HepG2 (cell line): ENCODE data around the gene NACC2. TPM values are rescaled to one million over a fixed set of nuclear protein-coding genes. Genes with fewer than 3 reads are reported as not detected.

Experiments used
- ATAC-seq: fragments of 200-7000 bp; cut with Tn5 transposase; 3 replicates; pipeline ENCODE4 v1.9.1; 2020; ENCODE audit warnings: mild to moderate bottlenecking, moderate library complexity
- BruUV-seq: library from RNA; stranded (reverse); fragments of 400-500 nt; replicated peaks from 2 replicates; lab custom pipeline; 2021; lab: Mats Ljungman, UMichigan
- CTCF ChIA-PET: fragments of 300-600 bp; formaldehyde crosslinking; extraction: SDS; loops from one replicate; lab custom pipeline; 2021; ENCODE audit warnings: low total read pairs, inconsistent platforms, low intra/inter-chr PET ratio; lab: Yijun Ruan, JAX
- POLR2A ChIA-PET: fragments of 350-600 bp; sonication (Branson Sonifier 250); formaldehyde crosslinking; loops from one replicate; lab custom pipeline; 2020; ENCODE audit warnings: antibody characterized with exemption, inconsistent platforms; lab: Yijun Ruan, JAX
- DNase-seq: peaks from one replicate; pipeline ENCODE4 v3.0.0-alpha.2; 2015; ENCODE audit warnings: low spot score
- FAIRE-seq: peaks from 3 replicates; lab custom pipeline; 2011; peaks lifted over from hg19 to GRCh38; lab: Jason Lieb, UNC
- H2AFZ ChIP-seq: one replicate; pipeline ENCODE4 v1.6.1; 2011; ENCODE audit warnings: low read length, inconsistent platforms
- H3K27ac ChIP-seq: fragments of 300-600 bp; 3 replicates; pipeline ENCODE4 v1.8.0; 2011; ENCODE audit warnings: mixed run types, mild to moderate bottlenecking, mixed read lengths, low read length, inconsistent platforms; ENCODE audit not compliant: insufficient read depth; ENCODE audit errors: extremely low read length
- H3K27me3 ChIP-seq, 2 experiments: fragments of 200-600 bp in 1 of 2; 2 replicates in 1 of 2; 3 replicates in 1 of 2; pipeline versions ENCODE4 v1.6.0 to v1.8.0; 2011; ENCODE audit warnings: low read length in 2 of 2, mild to moderate bottlenecking in 2 of 2, moderate library complexity in 2 of 2, inconsistent platforms in 1 of 2; ENCODE audit not compliant: insufficient read depth in 2 of 2, control insufficient read depth in 1 of 2
- H3K36me3 ChIP-seq, 2 experiments: fragments of 200-600 bp in 1 of 2; replicated peaks in 1 of 2; 2 replicates in 1 of 2; 3 replicates in 1 of 2; pipeline versions ENCODE4 v1.5.1 to v1.8.0; 2011; ENCODE audit warnings: low read length in 2 of 2, inconsistent platforms in 1 of 2; ENCODE audit not compliant: insufficient read depth in 2 of 2, control insufficient read depth in 1 of 2
- H3K4me1 ChIP-seq: 2 replicates; pipeline ENCODE4 v1.5.1; 2012; ENCODE audit warnings: low read length, inconsistent platforms; ENCODE audit not compliant: insufficient read depth
- H3K4me2 ChIP-seq: 2 replicates; pipeline ENCODE4 v1.6.0; 2011; ENCODE audit warnings: low read depth, low read length, inconsistent platforms
- H3K4me3 ChIP-seq, 3 experiments: fragments of 200-600 bp in 1 of 3; sonication (generic), shearing (Covaris generic) in 1 of 3; replicated peaks in 1 of 3; 2 replicates each; pipeline ENCODE4 v1.5.1; 2011 to 2016; ENCODE audit warnings: low read length in 3 of 3, inconsistent platforms in 2 of 3, low read depth in 2 of 3, mild to moderate bottlenecking in 2 of 3, control low read depth in 1 of 3, mixed read lengths in 1 of 3; ENCODE audit not compliant: insufficient read depth in 1 of 3
- H3K79me2 ChIP-seq: one replicate; pipeline ENCODE4 v1.6.1; 2011; ENCODE audit warnings: low read length, inconsistent platforms; ENCODE audit not compliant: insufficient read depth
- H3K9ac ChIP-seq: 2 replicates; pipeline ENCODE4 v1.6.0; 2011; ENCODE audit warnings: mild to moderate bottlenecking, low read depth, low read length, inconsistent platforms; ENCODE audit not compliant: insufficient read depth
- H3K9me3 ChIP-seq: 2 replicates; pipeline ENCODE4 v1.5.1; 2012; ENCODE audit warnings: mild to moderate bottlenecking, low read length
- H4K20me1 ChIP-seq: 2 replicates; pipeline ENCODE4 v1.6.0; 2011; ENCODE audit warnings: inconsistent platforms, mild to moderate bottlenecking, low read length, moderate library complexity; ENCODE audit not compliant: insufficient read depth
- ERF ChIP-seq: IDR thresholded peaks from 2 replicates; pipeline ENCODE4 v1.6.1; 2018; ENCODE audit warnings: missing biosample characterization, missing genetic modification reagents
- HNRNPL ChIP-seq: fragments of 200-400 bp; formaldehyde crosslinking; IDR thresholded peaks from 2 replicates; pipeline ENCODE4 v1.6.1; 2017; ENCODE audit warnings: mild to moderate bottlenecking, low read depth, low read length
- IRF2 ChIP-seq: IDR thresholded peaks from 2 replicates; pipeline ENCODE4 v1.6.1; 2018; ENCODE audit warnings: missing genetic modification reagents, missing compliant biosample characterization
- KAT8 ChIP-seq: IDR thresholded peaks from 2 replicates; pipeline ENCODE4 v1.6.1; 2016; ENCODE audit warnings: missing genetic modification reagents, missing compliant biosample characterization
- KDM3A ChIP-seq: IDR thresholded peaks from 2 replicates; pipeline ENCODE4 v1.6.1; 2018; ENCODE audit warnings: low read depth, missing compliant biosample characterization
- NRL ChIP-seq: sonication (generic); formaldehyde crosslinking; IDR thresholded peaks from 2 replicates; pipeline ENCODE4 v1.5.0; 2020; ENCODE audit warnings: missing genetic modification reagents, mild to moderate bottlenecking, moderate library complexity, borderline replicate concordance
- ONECUT2 ChIP-seq: sonication (generic); formaldehyde crosslinking; IDR thresholded peaks from 2 replicates; pipeline ENCODE4 v1.4.0; 2020; ENCODE audit warnings: missing genetic modification reagents
- POLR2AphosphoS5 ChIP-seq: IDR thresholded peaks from 2 replicates; pipeline ENCODE4 v1.6.1; 2012; ENCODE audit warnings: low read depth, low read length
- SCMH1 ChIP-seq: sonication (generic); formaldehyde crosslinking; IDR thresholded peaks from 2 replicates; pipeline ENCODE4 v1.9.0; 2021; ENCODE audit warnings: missing genetic modification reagents, mild to moderate bottlenecking, borderline replicate concordance
- SETDB1 ChIP-seq: sonication (generic); formaldehyde crosslinking; IDR thresholded peaks from 2 replicates; pipeline ENCODE4 v1.5.1; 2020; ENCODE audit warnings: missing genetic modification reagents, mild to moderate bottlenecking, borderline replicate concordance
- SRY ChIP-seq: sonication (generic); formaldehyde crosslinking; IDR thresholded peaks from 2 replicates; pipeline ENCODE4 v1.8.0; 2022; ENCODE audit warnings: mild to moderate bottlenecking, missing genetic modification reagents
- ZMYM4 ChIP-seq: sonication (generic); formaldehyde crosslinking; IDR thresholded peaks from 2 replicates; pipeline ENCODE4 v1.8.1; 2023; ENCODE audit warnings: mild to moderate bottlenecking, missing genetic modification reagents
- ZNF230 ChIP-seq: sonication (generic); formaldehyde crosslinking; IDR thresholded peaks from 2 replicates; pipeline ENCODE4 v1.4.0; 2020; ENCODE audit warnings: mild to moderate bottlenecking, missing genetic modification reagents
- ZNF431 ChIP-seq: sonication (generic); formaldehyde crosslinking; IDR thresholded peaks from 2 replicates; pipeline ENCODE4 v1.9.0; 2022; ENCODE audit warnings: missing genetic modification reagents, low read depth, mild to moderate bottlenecking, borderline replicate concordance
- ZNF567 ChIP-seq: sonication (generic); formaldehyde crosslinking; IDR thresholded peaks from 2 replicates; pipeline ENCODE4 v1.8.1; 2023; ENCODE audit warnings: mild to moderate bottlenecking, missing genetic modification reagents, borderline replicate concordance
- ZNF644 ChIP-seq: IDR thresholded peaks from 2 replicates; pipeline ENCODE4 v1.6.1; 2016; ENCODE audit warnings: low read depth
- ZNF672 ChIP-seq: sonication (generic); formaldehyde crosslinking; IDR thresholded peaks from 2 replicates; pipeline ENCODE4 v1.8.1; 2022; ENCODE audit warnings: missing genetic modification reagents
- ZNF746 ChIP-seq: sonication (generic); formaldehyde crosslinking; IDR thresholded peaks from 2 replicates; pipeline ENCODE4 v1.8.0; 2022; ENCODE audit warnings: mild to moderate bottlenecking, missing genetic modification reagents
- WGBS: methylation state at CpG from one replicate; pipeline ENCODE4 v1.1.6; 2017; ENCODE audit warnings: low lambda C conversion rate; 5-methylcytosine and 5-hydroxymethylcytosine counted together
- in situ Hi-C: cut with HindIII; loops from 2 replicates; pipeline ENCODE4 v1.10.0; 2017; ENCODE audit warnings: low pct_unique_long_range_greater_than_20kb; ENCODE audit not compliant: extremely low pct_ligation_motif_present
- intact Hi-C: fragments of 100-400 bp; cut with micrococcal nuclease; formaldehyde crosslinking; loops from one replicate; pipeline ENCODE4 v1.10.0; 2022; ENCODE audit not compliant: unreplicated experiment
- polyA plus RNA-seq, 8 experiments: library from polyadenylated mRNA; depleted of rRNA in 3 of 8; stranded (reverse) in 7 of 8; unstranded in 1 of 8; fragments of >200 nt; fragmentation: Illumina TruSeq in 4 of 8; extraction: Trizol in 4 of 8; gene quantifications; 2 replicates each; pipeline versions ENCODE4 v1.2.1 to v1.2.3, GENCODE V29; 2011 to 2016; ENCODE audit warnings: low read depth in 4 of 8, missing spikeins in 1 of 8, mixed read lengths in 1 of 8; ENCODE audit not compliant: insufficient read depth in 1 of 8
- total RNA-seq, 5 experiments: library from RNA; depleted of rRNA; stranded (reverse); fragments of >200 nt; fragmentation: Illumina TruSeq; extraction: Trizol; gene quantifications; 2 replicates each; pipeline ENCODE4 v1.2.3, GENCODE V29; 2016; ENCODE audit warnings: low read depth in 1 of 5
- TF ChIP-seq, protein P1 (sequence below): IDR thresholded peaks from 2 replicates; pipeline ENCODE4 v1.6.1; 2016; ENCODE audit warnings: mild to moderate bottlenecking, missing biosample characterization, missing genetic modification reagents
- TF ChIP-seq, protein P2 (sequence below): sonication (generic); formaldehyde crosslinking; IDR thresholded peaks from 2 replicates; pipeline ENCODE4 v1.5.0; 2020; ENCODE audit warnings: missing genetic modification reagents
- TF ChIP-seq, protein P3 (sequence below): sonication (generic); formaldehyde crosslinking; IDR thresholded peaks from 2 replicates; pipeline ENCODE4 v1.4.0; 2020; ENCODE audit warnings: missing genetic modification reagents
- TF ChIP-seq, protein P4 (sequence below): IDR thresholded peaks from 2 replicates; pipeline ENCODE4 v1.6.1; 2016; ENCODE audit warnings: missing compliant biosample characterization, missing genetic modification reagents, borderline replicate concordance

The NACC2 gene
- total and polyA plus RNA-seq, 2 of the 13 experiments (the other 11 are each of a cell fraction or from before 2014, with no cell fraction given) = 5.9 to 12.3 TPM

DNA sequence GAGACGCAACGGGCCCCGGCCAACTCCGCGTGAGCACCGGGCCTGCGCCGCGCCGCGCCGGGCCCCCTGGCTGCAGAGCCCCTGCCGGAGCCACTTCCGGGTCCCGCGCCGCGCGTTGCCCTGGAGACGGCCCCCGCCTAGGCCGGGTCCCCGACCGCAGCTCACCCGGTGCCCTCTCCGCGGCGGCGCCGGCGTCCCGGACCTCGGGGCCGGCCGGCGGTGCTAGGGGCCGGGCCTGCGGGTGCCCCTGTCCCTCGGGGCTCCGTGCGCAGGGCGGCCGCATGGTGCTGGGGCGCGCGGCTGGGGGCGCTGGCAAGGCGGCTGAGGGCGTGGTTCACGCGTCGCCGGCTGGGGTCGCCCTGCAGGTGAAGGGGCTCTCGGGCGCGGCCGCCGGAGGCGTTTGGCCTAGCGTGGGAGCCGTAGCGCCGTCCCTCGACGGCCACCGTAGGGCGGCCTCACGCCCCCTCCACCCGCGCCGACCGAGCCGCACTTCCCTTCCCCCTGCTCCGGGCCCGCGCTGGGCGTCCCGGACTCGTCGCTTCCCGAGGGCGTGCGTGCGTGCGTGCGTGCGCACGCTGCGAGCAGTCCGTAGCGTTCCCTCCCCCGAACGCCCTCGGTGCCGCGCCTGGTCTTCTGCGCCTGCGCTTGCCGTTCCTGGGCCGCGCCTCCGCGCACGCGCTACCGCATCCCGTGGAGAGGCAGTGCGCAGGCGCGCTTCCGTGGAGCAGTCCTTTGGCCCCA, 23.4 kb upstream of the NACC2 start, which contains the start of gene TMEM250:
Gene TMEM250, minus strand, starts transcription at position 556 of the 741 bp plus-strand sequence. CDS start 1,975 bp downstream, outside the sequence.
- peak within 1 kb of the TSS; percentile 96 for H3K4me2 ChIP-seq
- intact Hi-C loops (loop anchor here (1.0 kb wide), 1 partner anchor 106 kb away; no protein-coding TSS in a partner anchor), in situ Hi-C loops (no loop called here)
- FAIRE-seq (peak; percentile 92), DNase-seq (peak; percentile 92), ATAC-seq (peak; percentile 73)
- no peak within 1 kb of the TSS for H2AFZ ChIP-seq
- no TSS peak for BruUV-seq
- ChIA-PET POLR2A (interaction anchor here (0.9 to 3.4 kb wide), 14 partner anchors 12 to 213 kb away, joined by 4 to 41 read pairs (median 8); partner anchors contain the start of genes CAMSAP1, NACC2 and UBAC1), CTCF (no interaction called here)
- peak within 1 kb of the TSS; percentile 96 for H3K27ac ChIP-seq
- H4K20me1 ChIP-seq = 0 out of 2 replicates have a peak, but pooled peaks cover under 1% of the 10 kb centered on the region
- H3K9me3 ChIP-seq = no peaks in the 10 kb centered on the region
- no peaks in the 10 kb centered on the region for H3K79me2 ChIP-seq
- H3K36me3 ChIP-seq = no peaks in the 10 kb centered on the region
- H3K27me3 ChIP-seq = peaks cover 0 to 5% of the 10 kb centered on the region in 2 experiments; a peak in 1 of 5 replicates
- WGBS = 0% methylated on average over 7 of the region's 112 CpGs
- peak within 1 kb of the TSS; percentile 81 for H3K9ac ChIP-seq
- H3K4me1 ChIP-seq = peaks cover 40% of the 10 kb centered on the region
- peak within 1 kb of the TSS; percentile 60 to 88 (median 83) for H3K4me3 ChIP-seq
- no peak for TF ChIP-seq ERF (CRISPR knock-in tag)
- no peak for TF ChIP-seq ZNF644 (CRISPR knock-in tag)
- TF ChIP-seq ZMYM4 (CRISPR knock-in tag) = peak; percentile 47
- peak; percentile 57; the same call in 1 of the 2 replicates for TF ChIP-seq KDM3A (CRISPR knock-in tag)
- peak; percentile 95; the same call in 1 of the 2 replicates for TF ChIP-seq ZNF431 (CRISPR knock-in tag)
- peak; percentile 21; the same call in 1 of the 2 replicates for TF ChIP-seq ZNF672
- TF ChIP-seq ZNF746 (CRISPR knock-in tag) = peak; percentile 62; the same call in 1 of the 2 replicates
- TF ChIP-seq KAT8 (CRISPR knock-in tag) = peak; percentile 82
- 0 out of 2 replicates have a peak, but pooled peaks have one; percentile 74 for TF ChIP-seq NRL (CRISPR knock-in tag)
- TF ChIP-seq IRF2 (CRISPR knock-in tag) = peak; percentile 79; the same call in 1 of the 2 replicates
- TF ChIP-seq, protein P1, sequence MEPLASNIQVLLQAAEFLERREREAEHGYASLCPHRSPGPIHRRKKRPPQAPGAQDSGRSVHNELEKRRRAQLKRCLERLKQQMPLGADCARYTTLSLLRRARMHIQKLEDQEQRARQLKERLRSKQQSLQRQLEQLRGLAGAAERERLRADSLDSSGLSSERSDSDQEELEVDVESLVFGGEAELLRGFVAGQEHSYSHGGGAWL (CRISPR knock-in tag) = no peak
- TF ChIP-seq, protein P2, sequence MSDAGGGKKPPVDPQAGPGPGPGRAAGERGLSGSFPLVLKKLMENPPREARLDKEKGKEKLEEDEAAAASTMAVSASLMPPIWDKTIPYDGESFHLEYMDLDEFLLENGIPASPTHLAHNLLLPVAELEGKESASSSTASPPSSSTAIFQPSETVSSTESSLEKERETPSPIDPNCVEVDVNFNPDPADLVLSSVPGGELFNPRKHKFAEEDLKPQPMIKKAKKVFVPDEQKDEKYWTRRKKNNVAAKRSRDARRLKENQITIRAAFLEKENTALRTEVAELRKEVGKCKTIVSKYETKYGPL (CRISPR knock-in tag) = no peak
- no peak for TF ChIP-seq SCMH1 (CRISPR knock-in tag)
- TF ChIP-seq, protein P3, sequence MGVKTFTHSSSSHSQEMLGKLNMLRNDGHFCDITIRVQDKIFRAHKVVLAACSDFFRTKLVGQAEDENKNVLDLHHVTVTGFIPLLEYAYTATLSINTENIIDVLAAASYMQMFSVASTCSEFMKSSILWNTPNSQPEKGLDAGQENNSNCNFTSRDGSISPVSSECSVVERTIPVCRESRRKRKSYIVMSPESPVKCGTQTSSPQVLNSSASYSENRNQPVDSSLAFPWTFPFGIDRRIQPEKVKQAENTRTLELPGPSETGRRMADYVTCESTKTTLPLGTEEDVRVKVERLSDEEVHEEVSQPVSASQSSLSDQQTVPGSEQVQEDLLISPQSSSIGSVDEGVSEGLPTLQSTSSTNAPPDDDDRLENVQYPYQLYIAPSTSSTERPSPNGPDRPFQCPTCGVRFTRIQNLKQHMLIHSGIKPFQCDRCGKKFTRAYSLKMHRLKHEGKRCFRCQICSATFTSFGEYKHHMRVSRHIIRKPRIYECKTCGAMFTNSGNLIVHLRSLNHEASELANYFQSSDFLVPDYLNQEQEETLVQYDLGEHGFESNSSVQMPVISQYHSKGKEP = no peak
- no peak for TF ChIP-seq ONECUT2
- no peak for TF ChIP-seq HNRNPL
- TF ChIP-seq, protein P4, sequence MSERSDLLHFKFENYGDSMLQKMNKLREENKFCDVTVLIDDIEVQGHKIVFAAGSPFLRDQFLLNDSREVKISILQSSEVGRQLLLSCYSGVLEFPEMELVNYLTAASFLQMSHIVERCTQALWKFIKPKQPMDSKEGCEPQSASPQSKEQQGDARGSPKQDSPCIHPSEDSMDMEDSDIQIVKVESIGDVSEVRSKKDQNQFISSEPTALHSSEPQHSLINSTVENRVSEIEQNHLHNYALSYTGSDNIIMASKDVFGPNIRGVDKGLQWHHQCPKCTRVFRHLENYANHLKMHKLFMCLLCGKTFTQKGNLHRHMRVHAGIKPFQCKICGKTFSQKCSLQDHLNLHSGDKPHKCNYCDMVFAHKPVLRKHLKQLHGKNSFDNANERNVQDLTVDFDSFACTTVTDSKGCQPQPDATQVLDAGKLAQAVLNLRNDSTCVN (CRISPR knock-in tag) = no peak
- no peak for TF ChIP-seq SETDB1 (CRISPR knock-in tag)
- TF ChIP-seq ZNF230 = no peak
- peak; percentile 83 for TF ChIP-seq POLR2AphosphoS5
- TF ChIP-seq ZNF567 (CRISPR knock-in tag) = no peak
- no peak for TF ChIP-seq SRY (CRISPR knock-in tag)
